ENCODE results near the gene TMPRSS5.
"Not testable (repeated sequence)": the region's sequence is repeated elsewhere in the genome, so short reads cannot be mapped to it uniquely, and the experiment has no call there.

Gene TMPRSS5

GRCh38 chr11:113697111-113697510 lies 9.0 kb downstream of the TMPRSS5 start:
- DNase-seq (ENCODE audit: low read depth): no peak

- no peak for DNase-seq (ENCODE audit: low read depth)
Measured at GRCh38 chr11:113695207-113695606, 10.9 kb downstream of the TMPRSS5 start.

DNA sequence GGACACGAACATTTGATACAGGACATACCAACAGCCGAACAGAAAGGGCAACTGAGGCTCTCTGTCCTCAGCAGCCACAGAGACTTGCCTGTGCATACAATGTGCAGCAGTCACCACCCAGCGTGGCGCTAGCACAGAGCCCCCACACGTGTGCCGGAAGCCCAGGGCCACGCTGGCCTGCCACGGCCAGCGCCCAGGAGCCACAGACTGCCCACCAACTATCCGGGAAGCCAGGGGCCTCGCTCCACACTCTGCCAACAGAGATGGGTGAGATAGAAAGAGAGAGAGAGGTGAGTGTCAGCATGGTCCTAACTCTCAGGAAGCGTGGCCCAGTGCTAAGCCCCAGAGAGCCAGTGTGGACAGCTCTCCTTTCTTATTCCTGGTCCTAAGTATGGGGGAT lies 11.7 kb downstream of the TMPRSS5 start:
- DNase-seq (ENCODE audit: low read depth): no peak

- DNase-seq (ENCODE audit: low read depth): no peak
Measured at GRCh38 chr11:113693030-113693429, 13.1 kb downstream of the TMPRSS5 start.

DNA sequence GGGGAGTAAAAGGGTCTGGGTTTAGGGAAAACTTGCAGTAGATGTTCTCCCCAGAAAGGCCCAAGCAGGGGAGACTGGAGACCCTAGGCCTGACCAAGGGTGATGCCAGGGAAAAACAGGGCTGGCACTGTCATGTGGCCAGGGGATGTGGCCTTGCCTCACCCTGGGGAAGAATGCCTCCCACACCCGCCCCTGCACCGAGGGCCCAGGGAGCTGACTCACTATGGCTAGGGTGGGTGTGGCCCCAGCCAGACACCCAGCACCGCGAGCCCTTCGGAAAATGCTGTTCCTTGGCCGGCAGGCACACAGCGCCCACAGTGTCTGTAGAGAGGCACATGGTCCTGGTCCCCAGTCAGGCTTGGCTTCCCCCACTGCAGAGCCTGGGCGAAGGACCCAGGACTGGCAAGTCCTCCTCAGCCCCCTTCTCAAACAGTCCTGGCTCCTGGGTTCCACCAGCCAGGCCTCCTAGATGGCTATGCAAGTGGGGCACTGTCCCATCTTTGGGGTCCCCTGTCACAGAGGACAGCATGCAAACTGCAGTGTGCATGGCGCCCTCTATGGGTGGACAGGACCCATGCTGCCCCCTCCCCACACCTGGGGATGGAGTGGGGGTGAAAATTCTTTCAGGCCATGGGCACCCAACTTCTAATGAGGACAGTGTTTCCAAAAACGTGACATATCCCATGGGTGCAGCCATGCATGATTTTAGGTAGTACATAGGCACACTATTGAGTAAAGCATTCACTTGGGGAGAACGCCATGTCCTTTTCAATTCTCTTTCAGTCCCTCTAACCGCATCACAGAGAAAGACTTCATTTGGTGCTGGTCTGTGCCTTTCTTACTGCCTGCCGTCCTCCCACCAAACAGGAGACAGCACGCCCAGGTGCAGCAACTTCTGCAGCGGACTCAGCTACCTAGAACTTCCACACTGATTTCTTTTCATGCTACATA lies 15.2 kb downstream of the TMPRSS5 start:
- DNase-seq (ENCODE audit: low read depth): no peak

GRCh38 chr11:113689768-113690618 lies 16.1 kb downstream of the TMPRSS5 start:
- no peak for DNase-seq (ENCODE audit: low read depth)

GRCh38 chr11:113685654-113686359 lies 20.3 kb downstream of the TMPRSS5 start:
- no peak for DNase-seq (ENCODE audit: low read depth)

DNA sequence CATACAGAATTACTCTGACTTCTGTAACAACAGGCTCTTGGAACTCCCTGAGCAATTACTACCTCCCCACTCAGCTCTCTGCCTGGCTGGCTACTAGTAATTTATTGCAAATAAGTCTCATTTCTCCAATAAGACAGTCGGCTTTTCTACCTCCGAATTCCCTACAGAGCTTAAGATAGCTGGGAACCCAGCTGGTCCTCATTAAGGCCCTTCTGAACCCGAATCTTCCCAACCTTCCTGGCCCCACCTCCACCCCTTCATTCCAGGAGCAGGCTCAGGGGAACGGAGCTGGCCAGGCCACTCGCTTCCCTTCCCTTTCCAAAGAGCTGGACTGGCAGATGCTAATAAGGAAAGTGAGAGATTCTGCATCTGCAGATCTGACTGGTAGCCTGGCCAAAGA lies 21.6 kb downstream of the TMPRSS5 start:
- no peak for DNase-seq (ENCODE audit: low read depth)

GRCh38 chr11:113683481-113684046 lies 22.5 kb downstream of the TMPRSS5 start:
- no peak for DNase-seq (ENCODE audit: low read depth)

DNA sequence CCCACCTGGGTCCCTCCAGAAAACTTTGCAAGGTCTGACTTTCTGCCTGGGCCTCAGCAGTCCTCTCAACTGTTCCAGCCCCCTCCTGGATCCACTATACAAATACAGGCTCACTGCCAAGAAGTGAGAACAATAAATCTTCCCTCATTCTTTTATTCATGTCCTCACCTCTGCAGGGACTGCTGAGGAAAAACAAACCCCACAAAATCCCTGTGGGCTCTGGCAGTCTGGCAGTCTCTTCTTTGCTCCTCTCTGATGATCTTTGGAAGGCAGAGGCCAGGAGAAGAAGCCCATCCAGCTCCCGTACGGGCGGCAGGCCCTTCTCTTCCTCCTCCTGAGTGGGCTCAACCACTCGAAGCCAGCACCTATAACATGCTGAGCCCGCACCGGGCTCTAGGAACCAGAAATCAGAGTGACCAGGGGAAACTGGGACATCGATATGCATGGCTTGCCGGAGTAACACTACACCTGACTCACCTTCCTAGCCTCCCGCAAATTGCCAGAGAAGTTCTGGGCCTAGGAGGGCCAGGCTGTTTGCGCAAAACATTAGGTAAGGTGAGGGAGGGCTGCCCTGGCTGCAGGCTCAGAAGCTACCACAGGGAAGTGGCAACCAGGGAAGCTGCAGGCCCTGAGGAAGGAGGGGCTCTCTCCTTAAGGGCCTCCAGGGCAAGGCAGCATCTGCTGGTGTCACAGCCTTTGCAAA lies 24.2 kb downstream of the TMPRSS5 start:
- DNase-seq (ENCODE audit: low read depth): no peak

DNA sequence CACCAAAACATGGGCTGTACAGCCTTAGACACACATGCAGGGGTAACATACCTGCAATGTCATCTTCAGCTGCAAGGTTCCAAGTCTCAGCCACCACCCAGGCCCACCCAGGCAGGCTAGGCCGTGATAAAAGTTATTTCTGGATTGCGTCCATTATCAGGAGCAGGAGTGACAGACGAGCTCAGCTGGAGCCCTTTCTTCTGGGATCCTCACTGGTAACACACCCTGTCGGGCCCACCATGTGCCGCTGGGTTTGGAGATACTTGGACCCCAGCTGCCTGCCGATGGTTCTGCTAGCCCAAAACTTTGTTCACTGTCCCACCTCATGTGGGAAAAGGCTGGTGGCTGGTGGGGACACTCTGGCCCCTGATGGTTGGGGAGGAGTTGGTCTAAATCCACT lies 24.8 kb downstream of the TMPRSS5 start:
- no peak for DNase-seq (ENCODE audit: low read depth)

GRCh38 chr11:113677685-113678084 lies 28.4 kb downstream of the TMPRSS5 start:
- no peak for DNase-seq (ENCODE audit: low read depth)

- DNase-seq (ENCODE audit: low read depth): no peak
Measured at GRCh38 chr11:113675565-113675964, 30.5 kb downstream of the TMPRSS5 start.

GRCh38 chr11:113675003-113675561 lies 31.0 kb downstream of the TMPRSS5 start:
- no peak for DNase-seq (ENCODE audit: low read depth)

GRCh38 chr11:113674397-113674685 lies 31.8 kb downstream of the TMPRSS5 start:
- no peak for DNase-seq (ENCODE audit: low read depth)

DNA sequence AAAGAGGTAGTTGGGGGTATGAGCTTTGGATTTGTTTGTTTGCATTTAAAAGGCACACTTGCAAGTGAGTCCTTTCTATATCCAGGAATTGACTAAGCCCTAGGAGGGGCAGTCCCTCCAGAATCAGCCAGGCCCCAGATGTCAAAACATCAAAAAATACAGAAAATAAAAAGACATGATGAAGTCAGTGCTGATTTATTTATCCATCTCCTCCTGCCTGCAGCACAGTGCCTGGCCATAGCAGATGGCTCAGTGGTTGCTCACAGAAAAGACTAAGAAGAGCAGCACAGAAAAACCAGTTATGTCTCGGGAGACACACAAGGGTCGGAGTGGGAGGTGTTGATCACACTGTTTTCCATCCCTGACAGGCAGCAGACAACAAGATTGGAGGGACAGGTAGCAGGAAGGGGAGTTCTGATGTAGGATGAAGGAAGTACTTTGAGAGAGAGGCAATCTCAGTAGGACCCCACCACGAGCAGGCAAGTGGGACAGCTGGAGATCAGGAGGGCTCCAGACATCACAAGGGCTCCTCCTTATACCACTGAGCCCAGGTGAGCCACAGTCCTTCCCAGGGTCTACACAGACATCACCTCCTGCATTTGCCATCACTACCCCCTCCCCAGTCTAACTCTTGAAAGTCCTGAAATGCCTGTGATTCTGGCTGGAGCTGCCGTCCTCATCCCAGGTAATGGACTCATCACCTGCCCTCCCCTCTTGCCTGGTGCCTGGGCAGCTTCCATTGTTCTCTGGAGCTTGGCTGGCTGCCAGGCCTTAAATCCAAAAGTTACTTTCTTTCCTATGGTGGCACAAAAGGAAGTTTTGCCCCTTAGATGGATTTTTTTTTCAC lies 32.3 kb downstream of the TMPRSS5 start:
- DNase-seq (ENCODE audit: low read depth): no peak

DNA sequence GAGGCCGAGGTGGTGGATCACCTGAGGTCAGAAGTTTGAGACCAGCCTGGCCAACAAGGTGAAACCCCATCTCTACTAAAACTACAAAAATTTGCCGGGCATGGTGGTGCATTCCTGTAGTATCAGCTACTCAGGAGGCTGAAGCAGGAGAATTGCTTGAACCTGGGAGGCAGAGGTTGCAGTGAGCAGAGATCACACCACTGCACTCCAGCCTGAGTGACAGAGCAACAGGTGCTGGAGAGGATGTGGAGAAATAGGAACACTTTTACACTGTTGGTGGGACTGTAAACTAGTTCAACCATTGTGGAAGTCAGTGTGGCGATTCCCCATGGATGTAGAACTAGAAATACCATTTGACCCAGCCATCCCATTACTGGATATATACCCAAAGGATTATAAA lies 34.2 kb downstream of the TMPRSS5 start:
- DNase-seq (ENCODE audit: low read depth): not testable (repeated sequence)

GRCh38 chr11:113670831-113671215 lies 35.3 kb downstream of the TMPRSS5 start:
- no peak for DNase-seq (ENCODE audit: low read depth)

- DNase-seq (ENCODE audit: low read depth): no peak
Measured at GRCh38 chr11:113670149-113670830, 35.8 kb downstream of the TMPRSS5 start.

GRCh38 chr11:113668255-113668654 lies 37.9 kb downstream of the TMPRSS5 start:
- no peak for DNase-seq (ENCODE audit: low read depth)
